ENCODE data around the gene HOXD9. TPM values are rescaled to one million over a fixed set of nuclear protein-coding genes. Genes with fewer than 3 reads are reported as not detected.

HOXD9 gene
- polyA plus RNA-seq, 1 of the 3 experiments (the other 2 are of a cell fraction): 4.8 TPM

DNA sequence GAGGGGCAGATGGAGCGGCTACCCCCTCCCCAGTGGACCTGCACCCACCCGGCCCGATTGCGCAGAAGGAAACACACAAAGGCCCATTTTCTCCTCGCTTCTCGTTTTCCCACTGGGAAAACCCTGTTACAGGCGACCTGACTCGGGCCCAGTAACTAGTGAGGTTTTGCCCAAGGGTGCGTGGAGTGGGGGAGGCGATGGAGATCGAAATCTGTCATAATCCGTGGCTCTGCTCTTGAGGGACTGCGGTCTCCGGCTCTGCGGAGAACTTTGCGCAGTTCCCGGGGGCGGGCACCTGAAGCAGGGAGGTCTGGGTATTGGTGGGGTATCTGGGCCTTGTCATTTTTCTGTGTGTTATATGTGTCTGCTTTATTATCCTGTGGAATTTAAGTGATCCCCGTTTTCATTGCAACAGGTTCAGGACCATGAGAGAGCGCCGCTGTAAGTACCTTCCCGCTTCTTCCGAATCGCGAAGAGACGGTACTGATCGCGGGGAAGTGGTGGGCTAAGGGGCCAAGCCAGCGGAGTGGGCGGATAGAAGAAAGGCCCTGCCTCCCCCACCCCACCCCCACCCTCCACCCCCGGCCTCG is 24.8 kb downstream of the HOXD9 start:
- Histone ChIP-seq H3K9ac (no peak overlapping the region), H3K36me3 (replicated peaks in 1 of 2; ENCODE audit: control insufficient read depth in 1 of 2, insufficient read depth in 2 of 2, low read length in 1 of 2) (no peaks in the 10 kb centered on the region), H3K27ac (ENCODE audit: low read depth in 2 of 2, low read length in 1 of 2) (no peak overlapping the region), H3K4me1 (ENCODE audit: control insufficient read depth in 1 of 2, insufficient read depth in 2 of 2, low read depth in 1 of 2, low read length in 1 of 2) (peaks cover 0 to 8% of the 10 kb centered on the region in 2 experiments; a peak in 1 of 4 replicates), H3F3A (replicated peaks; ENCODE audit: insufficient read depth) (no peaks in the 10 kb centered on the region), H3K9me3 (no peaks in the 10 kb centered on the region), H3K27me3 (ENCODE audit: insufficient read depth) (no peaks in the 10 kb centered on the region), H4K20me1 (ENCODE audit: insufficient read depth) (no peaks in the 10 kb centered on the region), H3K4me2 (no peak overlapping the region), H3K79me2 (ENCODE audit: insufficient read depth) (peaks cover 4% of the 10 kb centered on the region), H3K4me3 (ENCODE audit: low read depth in 2 of 2, low read length in 1 of 2) (no peak overlapping the region), H3K9me2 (no peaks in the 10 kb centered on the region), H2AFZ (ENCODE audit: low read depth) (no peak overlapping the region)
- 95% methylated on average over 32 of the region's 32 CpGs for WGBS (ENCODE audit: low lambda C conversion rate)
- no peak for DNase-seq
- ChIA-PET CTCF (interaction anchor here (0.6 to 1.4 kb wide), 6 partner anchors 407 to 505 kb away, joined by 3 to 4 read pairs (median 4); no protein-coding TSS in a partner anchor), POLR2A (no interaction called here)
- TF ChIP-seq, protein P1, sequence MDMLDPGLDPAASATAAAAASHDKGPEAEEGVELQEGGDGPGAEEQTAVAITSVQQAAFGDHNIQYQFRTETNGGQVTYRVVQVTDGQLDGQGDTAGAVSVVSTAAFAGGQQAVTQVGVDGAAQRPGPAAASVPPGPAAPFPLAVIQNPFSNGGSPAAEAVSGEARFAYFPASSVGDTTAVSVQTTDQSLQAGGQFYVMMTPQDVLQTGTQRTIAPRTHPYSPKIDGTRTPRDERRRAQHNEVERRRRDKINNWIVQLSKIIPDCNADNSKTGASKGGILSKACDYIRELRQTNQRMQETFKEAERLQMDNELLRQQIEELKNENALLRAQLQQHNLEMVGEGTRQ (IDR thresholded peaks at IDR 0.05; ENCODE audit: borderline replicate concordance, low read depth, low read length): no peak
- TF ChIP-seq TCF12 (IDR thresholded peaks at IDR 0.05) (no peak), TEAD4 (IDR thresholded peaks at IDR 0.05; ENCODE audit: borderline replicate concordance, insufficient read depth) (no peak), TAF1 (IDR thresholded peaks at IDR 0.05; ENCODE audit: borderline replicate concordance, low read depth, low read length) (no peak), FOXM1 (IDR thresholded peaks at IDR 0.05; ENCODE audit: low read depth) (no peak)
- TF ChIP-seq, protein P2, sequence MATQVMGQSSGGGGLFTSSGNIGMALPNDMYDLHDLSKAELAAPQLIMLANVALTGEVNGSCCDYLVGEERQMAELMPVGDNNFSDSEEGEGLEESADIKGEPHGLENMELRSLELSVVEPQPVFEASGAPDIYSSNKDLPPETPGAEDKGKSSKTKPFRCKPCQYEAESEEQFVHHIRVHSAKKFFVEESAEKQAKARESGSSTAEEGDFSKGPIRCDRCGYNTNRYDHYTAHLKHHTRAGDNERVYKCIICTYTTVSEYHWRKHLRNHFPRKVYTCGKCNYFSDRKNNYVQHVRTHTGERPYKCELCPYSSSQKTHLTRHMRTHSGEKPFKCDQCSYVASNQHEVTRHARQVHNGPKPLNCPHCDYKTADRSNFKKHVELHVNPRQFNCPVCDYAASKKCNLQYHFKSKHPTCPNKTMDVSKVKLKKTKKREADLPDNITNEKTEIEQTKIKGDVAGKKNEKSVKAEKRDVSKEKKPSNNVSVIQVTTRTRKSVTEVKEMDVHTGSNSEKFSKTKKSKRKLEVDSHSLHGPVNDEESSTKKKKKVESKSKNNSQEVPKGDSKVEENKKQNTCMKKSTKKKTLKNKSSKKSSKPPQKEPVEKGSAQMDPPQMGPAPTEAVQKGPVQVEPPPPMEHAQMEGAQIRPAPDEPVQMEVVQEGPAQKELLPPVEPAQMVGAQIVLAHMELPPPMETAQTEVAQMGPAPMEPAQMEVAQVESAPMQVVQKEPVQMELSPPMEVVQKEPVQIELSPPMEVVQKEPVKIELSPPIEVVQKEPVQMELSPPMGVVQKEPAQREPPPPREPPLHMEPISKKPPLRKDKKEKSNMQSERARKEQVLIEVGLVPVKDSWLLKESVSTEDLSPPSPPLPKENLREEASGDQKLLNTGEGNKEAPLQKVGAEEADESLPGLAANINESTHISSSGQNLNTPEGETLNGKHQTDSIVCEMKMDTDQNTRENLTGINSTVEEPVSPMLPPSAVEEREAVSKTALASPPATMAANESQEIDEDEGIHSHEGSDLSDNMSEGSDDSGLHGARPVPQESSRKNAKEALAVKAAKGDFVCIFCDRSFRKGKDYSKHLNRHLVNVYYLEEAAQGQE (IDR thresholded peaks at IDR 0.05; ENCODE audit: low read depth, low read length): no peak

DNA sequence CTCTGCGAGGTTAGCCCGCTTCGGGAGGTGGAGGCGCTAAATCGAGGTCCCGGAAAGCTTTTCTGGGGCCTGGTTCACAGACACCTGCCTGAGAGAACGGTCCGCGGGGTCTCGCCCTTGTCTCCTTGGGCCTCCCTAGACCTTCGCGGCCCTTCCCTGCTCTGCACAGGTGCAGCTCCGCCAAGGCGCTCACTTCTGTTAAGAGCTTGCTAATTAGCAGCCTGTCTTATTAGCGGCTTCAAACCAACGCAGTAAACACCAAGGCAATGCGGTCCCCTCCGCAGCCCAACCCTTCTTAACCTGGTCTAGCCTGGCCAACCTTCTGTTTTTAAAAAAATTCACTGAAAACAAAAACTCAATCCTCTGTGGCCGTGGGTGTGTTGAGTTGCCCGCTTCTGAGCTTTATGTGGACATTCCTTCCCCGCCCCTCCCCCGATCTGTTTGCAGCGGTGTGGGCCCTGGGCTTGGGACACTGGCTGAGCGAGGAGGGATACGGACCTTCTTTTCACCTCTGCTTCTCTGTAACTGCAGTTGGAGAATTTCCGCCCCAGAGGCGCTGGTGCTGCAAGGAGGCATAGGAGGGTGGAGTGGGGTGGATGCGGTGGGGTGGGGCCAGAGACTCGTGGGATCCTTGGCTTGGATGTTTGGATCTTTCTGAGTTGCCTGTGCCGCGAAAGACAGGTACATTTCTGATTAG is 25.4 kb downstream of the HOXD9 start:
- Histone ChIP-seq H2AFZ (ENCODE audit: low read depth) (no peak overlapping the region), H3F3A (replicated peaks; ENCODE audit: insufficient read depth) (no peaks in the 10 kb centered on the region), H3K27me3 (ENCODE audit: insufficient read depth) (no peaks in the 10 kb centered on the region), H3K4me3 (ENCODE audit: low read depth in 2 of 2, low read length in 1 of 2) (no peak overlapping the region), H3K79me2 (ENCODE audit: insufficient read depth) (peaks cover 4% of the 10 kb centered on the region; the same call in 1 of the 2 replicates), H4K20me1 (ENCODE audit: insufficient read depth) (no peaks in the 10 kb centered on the region), H3K9ac (no peak overlapping the region), H3K27ac (ENCODE audit: low read depth in 2 of 2, low read length in 1 of 2) (no peak overlapping the region; a peak in 1 of 4 replicates), H3K9me3 (no peaks in the 10 kb centered on the region), H3K4me1 (ENCODE audit: control insufficient read depth in 1 of 2, insufficient read depth in 2 of 2, low read depth in 1 of 2, low read length in 1 of 2) (peaks cover 0 to 8% of the 10 kb centered on the region in 2 experiments; a peak in 1 of 4 replicates), H3K4me2 (no peak overlapping the region), H3K9me2 (no peaks in the 10 kb centered on the region), H3K36me3 (replicated peaks in 1 of 2; ENCODE audit: control insufficient read depth in 1 of 2, insufficient read depth in 2 of 2, low read length in 1 of 2) (peaks cover 0 to 6% of the 10 kb centered on the region in 2 experiments)
- TF ChIP-seq NRF1 (IDR thresholded peaks at IDR 0.05; ENCODE audit: low read depth, low read length): no peak
- TF ChIP-seq, protein P3, sequence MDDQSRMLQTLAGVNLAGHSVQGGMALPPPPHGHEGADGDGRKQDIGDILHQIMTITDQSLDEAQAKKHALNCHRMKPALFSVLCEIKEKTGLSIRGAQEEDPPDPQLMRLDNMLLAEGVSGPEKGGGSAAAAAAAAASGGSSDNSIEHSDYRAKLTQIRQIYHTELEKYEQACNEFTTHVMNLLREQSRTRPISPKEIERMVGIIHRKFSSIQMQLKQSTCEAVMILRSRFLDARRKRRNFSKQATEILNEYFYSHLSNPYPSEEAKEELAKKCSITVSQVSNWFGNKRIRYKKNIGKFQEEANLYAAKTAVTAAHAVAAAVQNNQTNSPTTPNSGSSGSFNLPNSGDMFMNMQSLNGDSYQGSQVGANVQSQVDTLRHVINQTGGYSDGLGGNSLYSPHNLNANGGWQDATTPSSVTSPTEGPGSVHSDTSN (IDR thresholded peaks at IDR 0.05): no peak
- no peak for TF ChIP-seq RXRA (IDR thresholded peaks at IDR 0.05; ENCODE audit: borderline replicate concordance, low read depth)
- TF ChIP-seq SMC3 (IDR thresholded peaks at IDR 0.05; ENCODE audit: low read depth, low read length): no peak
- TF ChIP-seq POLR2AphosphoS5 (IDR thresholded peaks at IDR 0.05; ENCODE audit: low read depth, low read length): no peak
- TF ChIP-seq YY1 (IDR thresholded peaks at IDR 0.05; ENCODE audit: low read depth): no peak
- TF ChIP-seq EZH2phosphoT487 (IDR thresholded peaks at IDR 0.05; ENCODE audit: borderline replicate concordance, low read depth): no peak
- ChIA-PET POLR2A (no interaction called here), CTCF (interaction anchor here (0.9 to 4.4 kb wide), 5 partner anchors 8 to 503 kb away, joined by 3 to 24 read pairs (median 4); no protein-coding TSS in a partner anchor)
- no peak for DNase-seq
- 95% methylated on average over 28 of the region's 31 CpGs for WGBS (ENCODE audit: low lambda C conversion rate)
